NCI-H774 (cell line): ENCODE data around the gene ADM.
"Not testable (repeated sequence)": the region's sequence is repeated elsewhere in the genome, so short reads cannot be mapped to it uniquely, and the experiment has no call there.

Experiments used
- DNase-seq: peaks from one replicate; lab custom pipeline; 2025; lab: John Stamatoyannopoulos, UW

The ADM gene, protein sequence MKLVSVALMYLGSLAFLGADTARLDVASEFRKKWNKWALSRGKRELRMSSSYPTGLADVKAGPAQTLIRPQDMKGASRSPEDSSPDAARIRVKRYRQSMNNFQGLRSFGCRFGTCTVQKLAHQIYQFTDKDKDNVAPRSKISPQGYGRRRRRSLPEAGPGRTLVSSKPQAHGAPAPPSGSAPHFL

GRCh38 chr11:10304495-10305261 lies at the start of gene ADM:
TSS of gene ADM (plus strand) at chr11:10305073. CDS start at chr11:10305701, 628 bp downstream.
- DNase-seq: peak; percentile 93

DNA sequence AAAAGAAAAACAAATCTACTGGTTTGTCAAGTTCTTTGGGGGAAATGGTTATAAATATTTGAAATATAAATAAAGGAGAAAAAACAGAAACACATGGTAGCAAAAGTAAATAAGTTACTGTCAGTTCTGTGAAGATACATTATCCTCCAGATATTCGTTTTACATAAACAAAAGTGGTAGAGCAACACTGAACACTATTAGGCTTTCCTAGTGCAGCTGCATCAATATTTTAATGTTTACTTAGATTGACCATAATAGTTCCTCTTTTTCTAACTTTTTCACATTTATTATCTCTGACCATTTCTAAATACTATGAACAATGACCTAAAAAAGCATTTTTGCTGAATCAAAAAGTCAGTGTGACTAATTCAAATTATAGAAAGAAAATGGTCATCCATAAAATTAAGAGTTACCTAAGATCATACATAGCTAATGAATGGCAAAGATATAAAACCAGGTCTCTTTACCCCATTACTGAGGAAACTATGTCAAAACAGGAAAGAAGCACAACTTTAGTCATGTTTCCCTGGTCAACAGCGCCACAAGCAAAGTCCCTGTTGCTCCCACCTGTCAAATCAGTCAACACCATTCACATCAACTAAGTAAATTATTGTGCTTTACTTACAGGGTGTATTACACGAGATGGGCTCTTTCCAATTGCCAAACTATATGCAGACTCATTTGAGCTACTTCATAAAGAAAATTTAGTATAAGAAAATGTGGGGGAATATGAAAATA lies 49.3 kb upstream of the ADM start:
- DNase-seq: no peak

DNA sequence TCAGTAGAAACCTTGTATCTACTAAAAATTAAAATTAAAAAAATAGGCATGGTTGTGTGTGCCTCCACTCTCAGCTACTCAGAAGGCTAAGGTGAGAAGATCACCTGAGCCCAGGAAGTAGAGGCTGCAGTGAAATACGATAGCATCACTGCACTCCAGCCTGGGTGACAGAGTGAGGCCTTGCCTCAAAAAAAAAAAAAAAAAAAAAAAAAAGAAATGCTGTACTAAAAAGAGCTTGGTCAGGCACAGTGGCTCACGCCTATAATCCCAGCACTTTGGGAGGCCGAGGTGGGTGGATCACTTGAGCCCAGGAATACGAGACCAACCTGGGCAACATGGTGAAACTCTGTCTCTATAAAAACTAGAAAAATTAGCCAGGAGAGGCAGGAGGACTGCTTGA lies 47.4 kb upstream of the ADM start:
- DNase-seq: no peak

- DNase-seq: no peak
Observed at GRCh38 chr11:10261821-10262220, 43.1 kb upstream of the ADM start.

DNA sequence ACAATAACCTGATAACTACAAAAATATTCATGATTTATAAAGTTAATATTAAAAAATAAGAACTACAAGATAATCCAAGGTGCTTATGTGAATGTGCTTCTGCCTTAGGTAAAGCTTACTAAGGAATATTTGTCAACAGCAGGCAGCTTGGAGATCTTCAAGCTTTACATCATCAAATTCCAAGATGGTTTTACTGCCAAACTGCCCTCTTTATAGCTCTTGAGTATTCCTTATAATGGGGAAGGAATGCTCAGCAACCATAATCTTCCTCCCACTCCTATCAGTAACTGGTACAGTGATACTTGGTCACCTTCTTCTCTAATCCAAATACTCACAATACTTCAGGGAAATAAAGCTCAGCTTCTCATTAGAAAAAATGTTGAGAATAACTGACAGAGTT lies 40.9 kb upstream of the ADM start:
- DNase-seq: no peak

DNA sequence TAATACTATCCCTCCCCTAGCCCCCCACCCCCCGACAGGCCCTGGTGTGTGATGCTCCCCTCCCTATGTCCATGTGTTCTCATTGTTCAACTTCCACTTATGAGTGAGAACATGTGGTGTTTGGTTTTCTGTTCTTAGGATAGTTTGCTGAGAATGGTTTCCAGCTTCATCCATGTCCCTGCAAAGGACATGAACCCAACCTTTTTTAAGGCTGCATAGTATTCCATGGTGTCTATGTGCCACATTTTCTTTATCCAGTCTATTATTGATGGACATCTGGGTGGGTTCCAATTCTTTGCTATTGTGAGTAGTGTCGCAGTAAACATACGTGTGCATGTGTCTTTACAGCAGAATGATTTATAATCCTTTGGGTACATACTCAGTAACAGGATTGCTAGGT lies 40.2 kb upstream of the ADM start:
- DNase-seq: not testable (repeated sequence)

DNA sequence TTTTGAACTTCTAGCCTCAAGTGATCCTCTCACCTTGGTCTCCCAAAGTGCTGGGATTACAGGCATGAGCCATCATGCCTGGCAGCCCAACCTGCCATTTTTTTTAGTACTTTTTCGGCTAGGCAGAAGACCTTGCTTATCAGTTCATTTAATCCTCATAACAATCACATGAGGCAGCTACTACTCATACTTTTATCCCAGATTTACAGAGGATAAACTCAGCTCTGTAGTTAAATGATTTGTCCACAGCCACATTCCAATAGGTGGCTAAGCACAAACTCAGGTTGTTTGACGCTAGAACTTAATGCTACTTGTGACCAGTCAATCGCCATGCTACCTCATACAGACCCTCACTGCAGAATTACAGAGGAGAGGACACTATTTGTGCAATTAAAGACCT lies 38.9 kb upstream of the ADM start:
- DNase-seq: no peak

- DNase-seq: no peak
Observed at GRCh38 chr11:10267821-10268220, 37.1 kb upstream of the ADM start.

DNA sequence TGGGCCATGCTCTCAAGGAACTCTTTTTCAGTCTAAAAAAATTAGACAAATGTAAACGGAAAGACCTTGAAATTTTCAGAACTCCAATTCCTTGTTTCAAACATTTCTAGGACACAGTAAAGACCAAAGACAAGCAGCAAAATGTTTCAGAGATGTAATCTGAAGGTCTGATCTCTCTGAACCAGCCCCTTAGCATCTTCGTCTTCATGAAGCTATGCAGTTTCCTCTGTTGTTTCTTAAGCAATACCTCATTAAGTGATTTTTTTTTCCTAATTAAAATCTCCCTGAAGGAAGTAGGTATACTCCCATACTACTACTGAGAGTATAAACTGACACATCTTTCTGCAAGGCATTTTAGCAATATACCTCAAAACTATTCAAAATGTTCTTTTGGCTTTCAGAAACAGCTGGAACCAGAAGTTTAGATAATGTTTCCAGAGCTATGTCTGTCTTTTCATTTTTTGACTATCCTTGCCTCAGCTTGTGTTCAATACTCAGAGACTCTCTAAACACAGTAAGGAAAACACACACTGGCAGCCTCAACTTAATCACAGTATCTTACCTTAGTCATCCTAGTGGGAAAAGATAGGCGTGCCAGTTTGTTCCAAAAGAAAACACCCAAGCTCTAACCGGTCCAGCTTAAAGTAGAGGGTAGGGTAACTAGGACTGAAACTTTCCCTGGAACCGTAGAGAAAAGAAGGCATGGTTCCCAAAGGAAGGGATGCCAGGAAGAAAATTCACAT lies 36.0 kb upstream of the ADM start:
- no peak for DNase-seq

GRCh38 chr11:10272132-10272531 lies 32.7 kb upstream of the ADM start:
- DNase-seq: no peak

DNA sequence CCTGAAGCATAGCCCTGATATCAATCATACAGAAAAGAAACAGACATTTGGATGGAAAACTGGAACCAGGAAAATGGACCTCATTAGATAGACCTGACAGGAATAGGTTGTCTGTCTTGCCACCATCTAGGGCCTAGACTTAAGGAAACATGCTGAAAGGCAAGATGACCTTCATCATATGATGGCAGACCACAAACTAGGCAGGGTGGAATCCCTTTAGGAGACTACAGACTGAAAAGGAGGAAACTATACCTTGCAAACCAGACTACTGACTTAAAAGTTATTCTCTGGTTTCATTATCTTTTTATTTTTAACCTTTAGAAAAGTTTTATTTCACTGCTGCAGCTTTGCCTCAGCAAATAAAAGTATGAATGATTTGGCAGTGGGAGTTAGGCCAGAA lies 31.1 kb upstream of the ADM start:
- no peak for DNase-seq

GRCh38 chr11:10274726-10275125 lies 30.1 kb upstream of the ADM start:
- DNase-seq: no peak

GRCh38 chr11:10275714-10276113 lies 29.2 kb upstream of the ADM start:
- DNase-seq: no peak

GRCh38 chr11:10282117-10282516 lies 22.8 kb upstream of the ADM start:
- DNase-seq: no peak

DNA sequence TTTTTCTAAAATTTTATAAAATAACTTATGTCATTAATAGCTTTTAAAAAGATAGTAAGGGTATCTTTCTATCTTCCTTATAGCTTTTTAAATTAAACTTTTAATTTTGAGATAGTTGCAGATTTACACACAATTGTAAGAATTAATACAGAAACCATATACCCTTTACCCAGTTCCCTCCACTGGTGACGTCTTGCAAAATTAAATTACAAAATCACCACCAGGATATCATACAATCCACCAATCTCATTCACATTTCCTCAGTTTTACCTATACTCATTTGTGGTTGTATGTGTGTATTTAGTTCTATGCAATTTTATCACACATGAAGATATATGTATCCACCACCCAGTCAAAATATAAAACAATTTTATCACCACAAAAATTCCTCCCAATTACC lies 20.9 kb upstream of the ADM start:
- DNase-seq: no peak

GRCh38 chr11:10285148-10285802 lies 19.6 kb upstream of the ADM start:
- no peak for DNase-seq

- DNase-seq: no peak
Observed at GRCh38 chr11:10287140-10287539, 17.7 kb upstream of the ADM start.

DNA sequence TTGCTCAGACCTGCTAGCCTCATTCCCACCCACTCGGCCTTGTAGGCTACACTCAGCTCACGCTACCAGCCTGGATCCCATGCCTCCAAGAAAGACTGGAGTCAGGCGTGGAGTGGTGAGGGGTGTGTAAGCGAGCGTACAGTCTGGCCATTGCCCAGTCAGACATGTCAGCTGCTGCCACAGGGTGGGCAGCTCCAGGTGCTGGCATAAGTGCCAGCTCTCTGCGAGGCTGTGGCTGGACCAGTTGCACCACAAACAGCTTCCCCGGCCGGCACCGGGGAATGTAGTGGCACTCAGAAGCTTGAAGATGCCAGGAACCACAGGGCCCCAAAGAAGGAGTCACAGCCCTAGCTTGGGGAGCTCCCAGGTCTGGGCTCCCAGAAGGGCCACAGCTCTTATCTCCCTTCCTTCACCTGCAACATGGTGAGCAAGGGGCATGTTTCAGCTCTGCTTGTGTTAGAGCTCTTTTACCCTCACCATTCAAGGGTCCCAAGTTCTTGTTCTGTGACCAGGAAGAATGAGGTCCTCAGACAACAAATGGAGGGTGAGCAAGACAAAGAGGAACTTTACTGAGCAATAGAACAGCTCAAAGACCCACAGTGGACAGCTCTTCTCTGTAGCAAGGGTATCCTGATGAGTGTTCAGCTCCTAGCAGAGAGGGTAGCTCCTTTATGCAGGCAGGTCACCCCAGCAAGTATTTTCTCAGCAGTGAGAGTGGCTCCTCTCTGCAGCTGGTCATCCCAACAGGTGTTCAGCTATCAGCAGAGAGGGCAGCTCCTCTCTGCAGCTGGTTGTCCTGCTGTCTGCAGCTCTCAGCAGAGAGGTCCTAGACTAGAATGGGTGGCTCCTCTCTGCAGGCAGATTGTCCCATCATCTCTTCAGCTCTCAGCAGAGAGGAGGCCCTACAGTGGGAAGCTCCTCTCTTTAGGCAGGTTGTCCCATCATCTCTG lies 16.8 kb upstream of the ADM start:
- DNase-seq: no peak

- no peak for DNase-seq
Observed at GRCh38 chr11:10288881-10289764, 15.8 kb upstream of the ADM start.
